22Rv1 (cell line): Measurements from ENCODE around the gene COTL1.

Source experiments
- H3K27ac ChIP-seq: fragments of 450-650 bp; 2 replicates; pipeline ENCODE4 v1.5.1; 2017
- ZFX ChIP-seq: fragments of 450-650 bp; IDR thresholded peaks from 2 replicates; pipeline ENCODE4 v1.6.1; 2017; ENCODE audit warnings: antibody characterized with exemption, borderline replicate concordance
- TF ChIP-seq, protein P1 (sequence below): fragments of 450-650 bp; IDR thresholded peaks from 2 replicates; pipeline ENCODE4 v1.5.1; 2017; ENCODE audit warnings: mild to moderate bottlenecking

COTL1 gene

DNA sequence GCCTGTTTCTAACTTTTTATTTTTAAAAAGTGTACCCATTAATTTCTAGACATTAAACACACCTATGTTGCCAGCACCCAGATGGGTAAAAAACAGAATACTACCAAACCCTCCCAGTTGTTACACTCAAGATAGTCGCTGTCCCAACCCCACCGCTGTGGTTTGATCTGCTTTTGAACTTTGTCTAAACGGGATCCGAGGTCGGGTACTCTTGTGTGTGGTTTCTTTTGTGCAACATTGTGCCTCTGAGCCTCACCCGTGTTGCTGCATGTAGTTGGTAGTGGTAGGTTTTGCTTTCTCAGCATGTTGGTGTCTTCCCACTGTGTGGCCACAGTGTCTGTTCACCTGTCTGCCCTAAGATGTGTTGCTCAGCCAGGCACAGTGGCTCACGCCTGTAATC lies 34.7 kb upstream of the COTL1 start:
- TF ChIP-seq, protein P1, sequence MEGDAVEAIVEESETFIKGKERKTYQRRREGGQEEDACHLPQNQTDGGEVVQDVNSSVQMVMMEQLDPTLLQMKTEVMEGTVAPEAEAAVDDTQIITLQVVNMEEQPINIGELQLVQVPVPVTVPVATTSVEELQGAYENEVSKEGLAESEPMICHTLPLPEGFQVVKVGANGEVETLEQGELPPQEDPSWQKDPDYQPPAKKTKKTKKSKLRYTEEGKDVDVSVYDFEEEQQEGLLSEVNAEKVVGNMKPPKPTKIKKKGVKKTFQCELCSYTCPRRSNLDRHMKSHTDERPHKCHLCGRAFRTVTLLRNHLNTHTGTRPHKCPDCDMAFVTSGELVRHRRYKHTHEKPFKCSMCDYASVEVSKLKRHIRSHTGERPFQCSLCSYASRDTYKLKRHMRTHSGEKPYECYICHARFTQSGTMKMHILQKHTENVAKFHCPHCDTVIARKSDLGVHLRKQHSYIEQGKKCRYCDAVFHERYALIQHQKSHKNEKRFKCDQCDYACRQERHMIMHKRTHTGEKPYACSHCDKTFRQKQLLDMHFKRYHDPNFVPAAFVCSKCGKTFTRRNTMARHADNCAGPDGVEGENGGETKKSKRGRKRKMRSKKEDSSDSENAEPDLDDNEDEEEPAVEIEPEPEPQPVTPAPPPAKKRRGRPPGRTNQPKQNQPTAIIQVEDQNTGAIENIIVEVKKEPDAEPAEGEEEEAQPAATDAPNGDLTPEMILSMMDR: no peak
- TF ChIP-seq ZFX: no peak
- no peak overlapping the region for H3K27ac ChIP-seq

DNA sequence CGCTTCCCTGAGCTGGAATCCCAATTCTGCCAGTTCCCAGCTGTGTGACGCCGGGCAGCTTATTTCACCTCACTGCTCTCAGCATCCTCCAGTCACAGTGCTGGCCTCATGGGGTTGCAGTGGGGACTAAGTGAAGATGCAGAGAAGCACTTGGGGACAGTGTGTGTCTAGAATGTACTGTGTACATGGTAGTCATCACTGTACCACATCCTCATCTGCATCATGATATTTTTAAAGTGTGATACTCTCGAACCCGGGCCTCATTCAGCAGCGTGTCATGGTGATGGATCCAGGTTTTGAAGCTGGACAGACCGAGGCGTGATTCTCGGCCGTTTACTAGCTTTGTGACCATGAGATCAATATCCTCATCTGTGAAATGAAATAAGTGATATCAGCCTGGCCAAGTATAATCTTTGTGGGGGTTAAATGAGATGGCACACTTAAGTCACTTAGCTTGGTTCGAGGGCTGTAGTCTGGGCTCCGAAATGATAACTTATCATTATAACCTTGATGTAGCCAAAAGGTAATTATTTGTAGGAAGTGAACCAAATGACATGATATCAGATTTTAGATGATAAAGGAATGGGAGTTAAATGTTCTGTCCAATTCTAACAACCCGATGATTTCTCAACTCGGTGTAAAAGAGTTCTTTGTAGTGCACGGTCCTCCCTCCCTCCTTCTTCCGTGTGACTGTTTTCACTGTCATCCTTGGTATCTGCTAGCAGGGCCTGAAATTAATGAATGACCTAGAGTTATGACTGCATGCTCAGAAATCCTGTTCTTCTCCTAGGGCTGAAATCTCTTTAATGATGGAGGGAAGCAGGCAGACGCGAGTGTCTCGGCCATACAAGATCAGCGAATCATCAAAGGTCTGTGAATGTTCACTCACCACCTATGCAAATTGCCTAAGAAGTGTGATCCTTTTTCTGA lies 32.4 kb upstream of the COTL1 start:
- no peak overlapping the region for H3K27ac ChIP-seq
- TF ChIP-seq ZFX: no peak
- TF ChIP-seq, protein P1: no peak

DNA sequence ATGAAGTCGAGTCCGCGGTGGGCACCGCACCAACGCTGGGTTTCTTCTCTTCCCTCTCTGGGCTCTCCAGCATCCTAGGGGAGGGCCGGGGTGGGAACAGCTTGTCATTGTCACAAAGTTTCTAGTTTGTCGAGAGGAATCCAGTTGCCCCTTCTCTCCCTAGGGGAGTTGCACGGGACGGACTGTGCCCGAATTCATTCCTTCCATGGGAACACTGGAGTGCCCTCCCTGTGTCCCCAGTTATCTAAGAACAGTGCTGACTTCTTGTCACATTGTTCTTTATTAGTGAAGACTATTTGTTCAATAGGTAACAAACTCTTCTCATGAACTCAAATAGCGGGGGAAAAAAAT lies 31.6 kb upstream of the COTL1 start:
- no peak overlapping the region for H3K27ac ChIP-seq
- TF ChIP-seq ZFX: no peak
- TF ChIP-seq, protein P1: no peak

DNA sequence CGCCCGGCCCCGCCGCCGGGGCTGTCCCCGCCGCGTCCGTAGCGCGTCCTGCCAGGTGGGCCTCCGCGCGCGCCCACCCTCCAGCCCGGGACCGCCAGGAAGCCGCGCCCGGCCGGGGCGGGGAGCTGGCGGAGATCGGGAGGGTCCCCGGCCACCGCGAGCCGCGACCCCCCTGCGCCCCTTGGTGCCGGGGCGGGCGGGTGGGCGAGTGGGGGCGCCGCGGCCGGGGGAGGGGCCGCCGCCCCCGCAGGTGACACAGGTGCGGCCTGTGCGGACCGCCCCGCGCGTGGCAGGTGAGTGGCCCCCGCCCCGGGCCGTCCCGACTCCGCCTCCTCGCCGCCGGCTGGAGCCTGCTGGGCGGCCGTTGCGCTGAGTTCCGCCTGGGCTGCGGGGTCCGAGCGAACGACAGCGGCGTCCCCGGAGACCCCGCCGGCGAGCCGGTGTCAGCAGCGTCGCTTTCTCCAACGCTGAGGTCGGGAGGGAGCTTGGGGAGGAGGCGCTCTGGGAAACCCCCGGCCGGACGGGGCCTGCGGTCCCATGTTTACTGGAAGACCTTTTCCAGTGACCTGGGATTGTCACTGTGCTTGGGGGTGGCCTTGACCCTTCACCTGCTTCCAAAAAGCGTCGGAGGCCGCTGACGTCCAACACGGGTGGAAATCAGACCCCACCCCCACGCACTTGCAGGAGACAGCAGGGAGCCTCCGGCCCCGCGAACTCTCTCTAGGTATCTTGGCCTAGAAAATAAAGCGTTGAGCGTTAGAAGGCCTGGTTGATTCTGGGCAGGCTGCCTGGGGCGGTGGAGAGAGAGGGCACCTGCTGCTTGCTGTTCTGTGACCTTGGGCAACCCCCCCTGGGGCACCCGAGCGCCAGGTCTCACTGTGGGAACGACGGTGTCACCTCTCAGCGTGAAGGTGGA lies 31.0 kb upstream of the COTL1 start:
- H3K27ac ChIP-seq: peak overlapping the region; percentile 53
- TF ChIP-seq, protein P1: no peak
- TF ChIP-seq ZFX: no peak

DNA sequence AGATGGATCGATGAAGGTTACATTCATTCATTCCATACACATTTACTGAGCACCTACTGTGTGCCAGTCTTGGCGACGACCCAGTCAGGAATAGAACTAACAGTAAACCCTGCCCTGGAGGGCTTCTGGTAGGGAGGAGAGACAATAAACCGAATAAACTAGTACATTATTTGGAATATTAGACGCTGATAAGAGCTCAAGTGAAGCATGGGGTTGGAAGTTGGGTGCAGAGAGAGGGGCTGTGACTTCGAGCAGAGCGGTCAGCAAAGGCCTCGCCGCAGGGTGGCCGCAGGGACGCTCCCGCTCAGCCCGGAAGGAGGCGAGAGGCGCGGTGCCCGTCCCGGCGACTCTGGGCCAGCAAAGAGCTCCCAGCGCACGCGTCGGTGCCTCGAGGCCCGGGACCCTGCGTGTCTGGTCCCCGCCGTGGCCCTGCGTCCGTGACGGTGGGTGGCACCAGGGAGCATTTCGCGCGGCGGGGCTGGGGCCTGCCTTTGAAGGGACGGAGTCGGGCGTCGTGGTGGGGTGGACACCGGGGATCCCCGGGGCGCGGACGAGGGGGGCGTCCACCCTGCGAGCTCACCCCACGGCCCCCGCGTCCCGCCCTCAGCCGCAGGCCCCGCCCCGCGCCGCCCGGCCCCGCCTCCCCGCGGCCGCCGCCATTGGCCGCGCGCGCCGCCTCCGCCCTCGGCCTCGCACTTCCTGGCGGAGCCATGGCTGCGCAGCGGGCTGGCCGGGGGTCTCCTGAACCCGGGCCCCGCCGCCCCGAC lies 30.1 kb upstream of the COTL1 start, which contains the start of gene KLHL36:
Gene KLHL36 (plus strand): TSS at position 684 of the 767 bp plus-strand sequence. CDS start 2,357 bp downstream, outside the sequence.
- TF ChIP-seq, protein P1: peak; percentile 21
- no peak for TF ChIP-seq ZFX
- peak within 1 kb of the TSS; percentile 53 for H3K27ac ChIP-seq

DNA sequence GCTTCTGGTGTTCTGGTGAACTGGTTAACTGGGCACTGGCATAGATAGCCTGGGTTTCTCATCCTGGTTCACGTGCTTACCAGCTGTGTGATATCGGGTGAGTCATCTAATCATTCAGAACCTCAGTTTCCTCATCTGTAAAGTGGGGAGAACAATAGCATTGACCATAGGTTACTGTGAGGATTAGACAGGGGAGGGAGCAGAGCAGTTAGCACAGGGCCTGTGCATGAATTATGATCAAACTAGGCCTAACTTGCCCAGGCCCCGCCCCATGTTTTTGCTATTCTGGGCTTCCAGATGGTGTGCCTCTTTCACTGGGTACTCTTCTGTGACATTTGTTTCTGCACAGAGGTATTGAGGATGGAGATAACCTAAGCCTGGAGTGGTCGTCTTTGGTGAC lies 25.8 kb upstream of the COTL1 start:
- no peak overlapping the region for H3K27ac ChIP-seq
- TF ChIP-seq, protein P1: no peak
- TF ChIP-seq ZFX: no peak
